Endodermal cell (in vitro differentiated cells): ENCODE measurements around the gene CRTAC1. TPM values are rescaled to one million over a fixed set of nuclear protein-coding genes. Genes with fewer than 3 reads are reported as not detected.
A peak's percentile ranks its signal among the peaks of the same experiment; 100 is the strongest.

Experiments
- DNase-seq: peaks from one replicate; pipeline ENCODE4 v3.0.0-alpha.2; 2017
- H3K27ac ChIP-seq: 2 replicates; pipeline ENCODE4 v1.5.1; 2013; ENCODE audit warnings: mild to moderate bottlenecking, low read depth, low read length, moderate library complexity
- H3K27me3 ChIP-seq: 2 replicates; pipeline ENCODE4 v1.6.1; 2013; ENCODE audit warnings: mild to moderate bottlenecking, low read length, moderate library complexity; ENCODE audit not compliant: insufficient read depth, control insufficient read depth, poor library complexity, severe bottlenecking
- H3K36me3 ChIP-seq: 2 replicates; pipeline ENCODE4 v1.7.0; 2013; ENCODE audit warnings: mild to moderate bottlenecking, low read length, moderate library complexity; ENCODE audit not compliant: control insufficient read depth, insufficient read depth
- H3K4me1 ChIP-seq: one replicate; pipeline ENCODE4 v1.7.0; 2013; ENCODE audit warnings: low read length; ENCODE audit not compliant: control insufficient read depth, insufficient read depth
- H3K4me3 ChIP-seq: 2 replicates; pipeline ENCODE4 v1.5.1; 2013; ENCODE audit warnings: mild to moderate bottlenecking, low read length, moderate library complexity
- H3K9ac ChIP-seq: 2 replicates; pipeline ENCODE4 v1.6.1; 2013; ENCODE audit warnings: mild to moderate bottlenecking, low read length, moderate library complexity; ENCODE audit not compliant: poor library complexity, severe bottlenecking; ENCODE audit errors: extremely low read depth
- H3K9me3 ChIP-seq: 2 replicates; pipeline ENCODE4 v1.6.1; 2013; ENCODE audit warnings: mild to moderate bottlenecking, low read length, moderate library complexity; ENCODE audit not compliant: control insufficient read depth
- H3K27ac Mint-ChIP-seq: 2 replicates; pipeline ENCODE4 v1.8.0; 2020; ENCODE audit warnings: mixed read lengths
- H3K27me3 Mint-ChIP-seq: 2 replicates; pipeline ENCODE4 v1.8.0; 2021; ENCODE audit warnings: mild to moderate bottlenecking, mixed read lengths; ENCODE audit not compliant: insufficient read depth
- H3K36me3 Mint-ChIP-seq: 2 replicates; pipeline ENCODE4 v1.8.0; 2020; ENCODE audit warnings: low read depth, mixed read lengths
- H3K4me1 Mint-ChIP-seq: 2 replicates; pipeline ENCODE4 v1.8.0; 2020; ENCODE audit warnings: mixed read lengths
- H3K4me3 Mint-ChIP-seq: 2 replicates; pipeline ENCODE4 v1.8.0; 2020; ENCODE audit warnings: mild to moderate bottlenecking, moderate library complexity, mixed read lengths
- H3K9me3 Mint-ChIP-seq: 2 replicates; pipeline ENCODE4 v1.8.0; 2020; ENCODE audit warnings: mild to moderate bottlenecking, mixed read lengths
- WGBS, 2 experiments: methylation state at CpG; one replicate each; pipeline versions ENCODE4 v1.1.5 to v1.1.7; 2013; ENCODE audit warnings: missing lambda C conversion rate in 2 of 2, mixed read lengths in 1 of 2; ENCODE audit not compliant: insufficient coverage in 1 of 2, insufficient read length in 1 of 2; 5-methylcytosine and 5-hydroxymethylcytosine counted together
- total RNA-seq, 2 donors: library from RNA; stranded (reverse); fragmentation: NEBNext Ultra II Directional in 1 of 2; extraction: Animal tissue kit (Norgen Biotek cat#: 25700) in 1 of 2; gene quantifications; 2 replicates in 1 of 2; 3 replicates in 1 of 2; pipeline ENCODE4 v1.2.1, GENCODE V29; 2021
- TF ChIP-seq, protein P1 (sequence below): fragments of 200-600 bp; sonication (generic); conservative IDR thresholded peaks from 2 replicates; pipeline ENCODE4 v1.5.0; 2021; ENCODE audit warnings: antibody characterized with exemption, mild to moderate bottlenecking

The CRTAC1 gene
- total RNA-seq, 2 donors from 2014 or later = 0.13 to 0.24 TPM

- Mint-ChIP-seq H3K27ac (no peak overlapping the region), H3K9me3 (no peaks in the 10 kb centered on the region), H3K4me1 (peaks cover 8% of the 10 kb centered on the region), H3K4me3 (no peak overlapping the region), H3K36me3 (no peaks in the 10 kb centered on the region), H3K27me3 (peaks cover 40% of the 10 kb centered on the region)
- Histone ChIP-seq H3K4me1 (no peaks in the 10 kb centered on the region), H3K27ac (no peak overlapping the region), H3K9me3 (no peaks in the 10 kb centered on the region), H3K36me3 (no peaks in the 10 kb centered on the region), H3K9ac (no peak overlapping the region), H3K4me3 (no peak overlapping the region), H3K27me3 (peaks cover 29% of the 10 kb centered on the region)
- WGBS, 2 experiments = 0 to 24% methylated on average over 2 to 6 of the region's 6 CpGs
- TF ChIP-seq, protein P1, sequence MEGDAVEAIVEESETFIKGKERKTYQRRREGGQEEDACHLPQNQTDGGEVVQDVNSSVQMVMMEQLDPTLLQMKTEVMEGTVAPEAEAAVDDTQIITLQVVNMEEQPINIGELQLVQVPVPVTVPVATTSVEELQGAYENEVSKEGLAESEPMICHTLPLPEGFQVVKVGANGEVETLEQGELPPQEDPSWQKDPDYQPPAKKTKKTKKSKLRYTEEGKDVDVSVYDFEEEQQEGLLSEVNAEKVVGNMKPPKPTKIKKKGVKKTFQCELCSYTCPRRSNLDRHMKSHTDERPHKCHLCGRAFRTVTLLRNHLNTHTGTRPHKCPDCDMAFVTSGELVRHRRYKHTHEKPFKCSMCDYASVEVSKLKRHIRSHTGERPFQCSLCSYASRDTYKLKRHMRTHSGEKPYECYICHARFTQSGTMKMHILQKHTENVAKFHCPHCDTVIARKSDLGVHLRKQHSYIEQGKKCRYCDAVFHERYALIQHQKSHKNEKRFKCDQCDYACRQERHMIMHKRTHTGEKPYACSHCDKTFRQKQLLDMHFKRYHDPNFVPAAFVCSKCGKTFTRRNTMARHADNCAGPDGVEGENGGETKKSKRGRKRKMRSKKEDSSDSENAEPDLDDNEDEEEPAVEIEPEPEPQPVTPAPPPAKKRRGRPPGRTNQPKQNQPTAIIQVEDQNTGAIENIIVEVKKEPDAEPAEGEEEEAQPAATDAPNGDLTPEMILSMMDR = peak; percentile 94
- DNase-seq = peak; percentile 91
Observed at GRCh38 chr10:98045785-98046389, 15.5 kb upstream of the CRTAC1 start.

- Histone ChIP-seq H3K9ac (no peak overlapping the region), H3K27me3 (peaks cover 72% of the 10 kb centered on the region), H3K4me3 (no peak overlapping the region), H3K36me3 (no peaks in the 10 kb centered on the region), H3K9me3 (no peaks in the 10 kb centered on the region), H3K27ac (no peak overlapping the region), H3K4me1 (no peaks in the 10 kb centered on the region)
- Mint-ChIP-seq H3K4me1 (peaks cover 17% of the 10 kb centered on the region), H3K27ac (no peak overlapping the region), H3K27me3 (peaks cover 83% of the 10 kb centered on the region), H3K36me3 (no peaks in the 10 kb centered on the region), H3K4me3 (no peak overlapping the region), H3K9me3 (no peaks in the 10 kb centered on the region)
- DNase-seq = peak; percentile 94
- TF ChIP-seq, protein P1 = peak; percentile 89
- WGBS, 2 experiments = 39 to 52% methylated on average over 3 to 7 of the region's 7 CpGs
Observed at GRCh38 chr10:98041352-98042043, 11.1 kb upstream of the CRTAC1 start.

DNA sequence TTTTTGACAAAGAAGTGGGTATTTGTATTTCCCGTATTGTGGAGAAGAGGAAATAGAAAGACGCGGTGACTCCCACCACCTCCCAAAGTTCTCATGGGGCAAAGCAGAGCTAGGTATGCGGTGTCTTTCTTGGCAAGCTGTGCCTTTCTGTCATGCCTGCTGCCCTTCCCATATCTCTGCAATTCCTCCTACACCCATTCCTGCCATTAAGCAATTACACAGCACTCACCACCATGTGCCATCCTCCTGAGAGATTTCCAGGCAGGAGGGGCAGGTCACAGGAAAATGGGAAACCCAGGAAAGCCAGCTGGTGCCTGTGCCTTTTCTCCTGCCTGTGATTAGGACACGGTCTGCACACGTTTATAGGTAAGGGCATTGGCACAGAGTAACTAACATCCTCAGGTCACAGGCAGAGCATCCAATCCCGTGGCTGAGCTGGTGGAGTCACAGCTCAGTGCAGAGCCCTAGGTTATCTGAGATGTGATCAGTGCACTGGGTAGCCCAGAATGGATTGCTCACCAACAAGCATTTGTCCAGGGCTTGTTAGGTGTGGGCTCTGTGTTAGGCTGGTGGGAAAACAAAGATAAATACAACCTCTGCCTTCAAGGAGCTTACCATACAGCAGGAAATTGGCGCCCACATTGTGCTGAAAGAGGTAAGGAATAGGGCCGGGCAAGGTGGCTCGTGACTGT, 9.4 kb upstream of the CRTAC1 start:
- H3K27me3 Mint-ChIP-seq = peaks cover 90% of the 10 kb centered on the region
- 88 to 95% methylated on average over 8 to 10 of the region's 10 CpGs for WGBS, 2 experiments
- H3K9me3 Mint-ChIP-seq = no peaks in the 10 kb centered on the region
- no peak for DNase-seq
- Histone ChIP-seq H3K27ac (no peak overlapping the region), H3K4me1 (no peaks in the 10 kb centered on the region), H3K36me3 (no peaks in the 10 kb centered on the region), H3K4me3 (no peak overlapping the region), H3K9ac (no peak overlapping the region), H3K9me3 (no peaks in the 10 kb centered on the region), H3K27me3 (peaks cover 83% of the 10 kb centered on the region)
- no peak overlapping the region for H3K4me3 Mint-ChIP-seq
- H3K27ac Mint-ChIP-seq = no peak overlapping the region
- H3K4me1 Mint-ChIP-seq = peaks cover 17% of the 10 kb centered on the region
- TF ChIP-seq, protein P1 = no peak
- no peaks in the 10 kb centered on the region for H3K36me3 Mint-ChIP-seq
